ENCODE data around the gene GRM3.

The GRM3 gene

DNA sequence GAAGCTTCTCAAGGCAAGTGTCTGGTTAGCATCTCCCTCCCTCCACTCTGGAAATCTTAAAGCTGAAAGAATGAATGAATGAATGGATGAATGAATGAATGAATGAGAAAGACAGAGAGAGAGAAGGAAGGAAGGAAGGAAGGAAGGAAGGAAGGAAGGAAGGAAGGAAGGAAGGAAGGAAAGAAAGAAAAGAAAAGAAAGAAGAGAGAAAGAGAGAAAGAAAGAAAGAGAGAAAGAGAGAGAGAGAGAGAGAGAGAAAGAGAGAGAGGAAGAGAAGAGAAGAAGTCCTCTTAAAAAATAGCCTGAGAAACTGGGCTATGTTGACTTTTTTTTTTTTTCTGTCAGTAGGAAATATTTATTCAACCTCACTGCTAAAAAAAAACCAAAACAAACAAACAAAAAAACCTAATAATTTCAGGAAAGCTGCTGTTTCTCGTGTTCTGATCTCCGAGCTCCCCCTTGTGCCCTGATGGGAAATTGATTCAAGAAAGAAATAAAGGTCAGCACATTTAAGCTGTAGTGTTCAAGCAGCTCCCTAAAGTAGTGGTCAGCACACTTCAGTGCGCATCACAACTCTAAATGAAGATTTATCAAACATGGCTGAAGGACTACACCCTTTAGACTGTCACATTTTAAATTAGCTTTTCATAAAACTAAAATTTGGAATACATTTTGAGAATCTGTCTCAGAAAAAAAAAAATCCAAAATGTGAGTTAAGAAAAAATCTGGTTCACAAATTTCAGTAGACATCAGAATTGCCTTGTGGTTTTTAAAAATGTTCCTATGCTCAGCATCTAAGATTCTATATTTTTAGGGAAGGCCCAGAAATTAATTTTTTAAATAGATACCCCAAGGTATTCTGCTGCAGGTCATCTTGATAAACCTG lies 261.5 kb downstream of the GRM3 start:
- DNase-seq (ENCODE audit: low read depth in 2 of 2): no peak

DNA sequence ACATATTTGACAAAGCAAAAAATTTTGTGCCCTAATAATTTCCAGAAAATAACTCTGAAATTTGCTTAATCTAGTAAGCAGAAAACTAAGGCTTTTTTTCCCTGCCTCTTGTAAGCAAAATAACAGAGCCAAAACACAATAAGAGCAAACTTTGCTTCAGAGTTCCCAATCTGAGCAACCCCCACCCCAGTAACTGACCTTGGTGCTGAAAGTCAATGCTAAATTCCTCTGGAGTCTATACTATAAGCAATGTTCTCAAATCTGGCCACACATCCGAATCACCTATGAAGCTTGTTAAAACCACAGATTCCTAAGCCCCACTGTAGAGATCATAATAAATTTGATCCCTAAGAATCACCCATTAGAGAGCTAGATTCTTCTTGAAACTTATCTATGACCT lies 265.2 kb downstream of the GRM3 start:
- no peak for DNase-seq (ENCODE audit: low read depth in 2 of 2)

DNA sequence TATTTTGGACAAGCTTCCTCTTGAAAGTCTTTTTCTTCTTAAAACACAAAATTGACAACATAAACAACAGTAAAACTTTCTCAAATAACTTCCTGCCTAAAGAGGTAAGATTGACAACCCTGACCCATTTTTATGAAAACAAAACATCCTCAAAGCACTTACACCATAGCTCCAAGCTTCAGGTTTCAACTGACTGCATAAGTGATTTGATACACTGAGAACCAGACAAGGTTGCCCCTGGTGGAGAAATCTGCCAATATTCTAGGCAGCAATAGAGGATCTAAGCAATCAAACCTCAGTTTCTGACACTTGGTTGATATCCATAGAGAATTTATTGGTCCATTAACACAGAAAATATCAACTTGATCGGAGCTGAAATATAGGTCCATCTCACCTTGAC lies 267.9 kb downstream of the GRM3 start:
- no peak for DNase-seq (ENCODE audit: low read depth in 2 of 2)

DNA sequence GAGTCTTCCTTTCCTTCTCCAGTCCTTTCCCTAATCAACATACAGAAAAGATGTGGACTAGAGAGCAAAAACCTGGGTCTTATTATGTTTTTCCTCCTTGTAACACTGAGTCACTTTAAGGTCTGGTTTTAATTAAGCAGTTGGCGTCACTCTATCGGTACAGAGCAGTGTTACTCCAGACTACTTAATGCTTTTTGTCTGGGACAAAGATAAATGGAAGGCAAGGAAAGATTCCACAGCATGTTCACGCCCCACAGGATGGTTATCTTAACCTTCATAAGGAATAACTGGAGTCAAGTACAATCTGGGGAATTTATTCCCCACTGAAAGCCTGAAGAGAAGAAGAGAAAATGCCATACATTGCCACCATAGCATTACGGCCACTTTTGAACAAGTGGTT lies 270.0 kb downstream of the GRM3 start:
- DNase-seq (ENCODE audit: low read depth in 2 of 2): no peak

All from stimulated activated CD8-positive, alpha-beta memory T cell treated with anti-CD3 and anti-CD28 coated beads, Interleukin-7, amount 100 ng/mL, for 4 hours (primary cell).